Measurements from ENCODE around the gene SH3PXD2A.

SH3PXD2A gene

GRCh38 chr10:103603382-103603781 is 252.0 kb downstream of the SH3PXD2A start:
- no peak for DNase-seq (ENCODE audit: low read depth)

- DNase-seq (ENCODE audit: low read depth), result no peak
Observed at GRCh38 chr10:103602852-103603155, 252.6 kb downstream of the SH3PXD2A start.

- DNase-seq (ENCODE audit: low read depth), result no peak
Observed at GRCh38 chr10:103602028-103602851, 253.1 kb downstream of the SH3PXD2A start.

GRCh38 chr10:103600956-103601569 is 254.3 kb downstream of the SH3PXD2A start:
- DNase-seq (ENCODE audit: low read depth), result no peak

GRCh38 chr10:103600325-103600724 is 255.1 kb downstream of the SH3PXD2A start:
- DNase-seq (ENCODE audit: low read depth), result no peak

- DNase-seq (ENCODE audit: low read depth), result no peak
Observed at GRCh38 chr10:103599907-103600306, 255.5 kb downstream of the SH3PXD2A start.

GRCh38 chr10:103599211-103599610 is 256.2 kb downstream of the SH3PXD2A start:
- no peak for DNase-seq (ENCODE audit: low read depth)

- DNase-seq (ENCODE audit: low read depth), result no peak
Observed at GRCh38 chr10:103598654-103599115, 256.7 kb downstream of the SH3PXD2A start.

- DNase-seq (ENCODE audit: low read depth), result no peak
Observed at GRCh38 chr10:103597003-103597402, 258.4 kb downstream of the SH3PXD2A start.

- DNase-seq (ENCODE audit: low read depth), result no peak
Observed at GRCh38 chr10:103595933-103596726, 259.2 kb downstream of the SH3PXD2A start.

- no peak for DNase-seq (ENCODE audit: low read depth)
Observed at GRCh38 chr10:103593022-103593570, 262.3 kb downstream of the SH3PXD2A start.

- peak; percentile 5 for DNase-seq (ENCODE audit: low read depth)
Observed at GRCh38 chr10:103592186-103593021, 263.0 kb downstream of the SH3PXD2A start.

GRCh38 chr10:103590744-103591291 is 264.6 kb downstream of the SH3PXD2A start:
- DNase-seq (ENCODE audit: low read depth), result no peak

GRCh38 chr10:103590060-103590459 is 265.3 kb downstream of the SH3PXD2A start:
- DNase-seq (ENCODE audit: low read depth), result no peak

- no peak for DNase-seq (ENCODE audit: low read depth)
Observed at GRCh38 chr10:103589074-103589630, 266.2 kb downstream of the SH3PXD2A start.

- no peak for DNase-seq (ENCODE audit: low read depth)
Observed at GRCh38 chr10:103587073-103587472, 268.3 kb downstream of the SH3PXD2A start.

GRCh38 chr10:103585011-103585405 is 270.4 kb downstream of the SH3PXD2A start:
- DNase-seq (ENCODE audit: low read depth), result no peak

GRCh38 chr10:103584216-103585010 is 271.0 kb downstream of the SH3PXD2A start:
- peak; percentile 15 for DNase-seq (ENCODE audit: low read depth)

GRCh38 chr10:103583871-103584215 is 271.5 kb downstream of the SH3PXD2A start:
- DNase-seq (ENCODE audit: low read depth), result no peak

All from stimulated activated CD8-positive, alpha-beta memory T cell treated with anti-CD3 and anti-CD28 coated beads, Interleukin-7, amount 100 ng/mL, for 24 hours (primary cell).